Upper lobe of right lung (tissue), 1 donor: Measurements from ENCODE around the gene FRMD4A. TPM values are rescaled to one million over a fixed set of nuclear protein-coding genes. Genes with fewer than 3 reads are reported as not detected.
"Not testable (repeated sequence)": the region's sequence is repeated elsewhere in the genome, so short reads cannot be mapped to it uniquely, and the experiment has no call there.

ENCODE experiments used
- ATAC-seq: fragments of 200-7000 bp; cut with Tn5 transposase; one replicate; pipeline ENCODE4 v1.9.1; 2020; ENCODE audit warnings: mild to moderate bottlenecking, moderate library complexity
- DNase-seq: peaks from one replicate; pipeline ENCODE4 v3.0.0-alpha.2; 2020
- H3K27ac ChIP-seq: fragments of 200-600 bp; one replicate; pipeline ENCODE4 v1.8.0; 2022
- H3K27me3 ChIP-seq: fragments of 200-600 bp; one replicate; pipeline ENCODE4 v1.8.0; 2022; ENCODE audit warnings: mild to moderate bottlenecking
- H3K36me3 ChIP-seq: fragments of 200-600 bp; one replicate; pipeline ENCODE4 v1.8.0; 2022
- H3K4me1 ChIP-seq: fragments of 200-600 bp; one replicate; pipeline ENCODE4 v1.8.0; 2022
- H3K4me3 ChIP-seq: fragments of 200-600 bp; one replicate; pipeline ENCODE4 v1.8.0; 2022; ENCODE audit warnings: mild to moderate bottlenecking
- H3K9me3 ChIP-seq: fragments of 200-600 bp; one replicate; pipeline ENCODE4 v1.8.0; 2022
- intact Hi-C: fragments of 100-400 bp; cut with DNase I; formaldehyde crosslinking; loops from one replicate; pipeline ENCODE4 v1.11.0; 2022
- total RNA-seq: library from RNA; stranded (reverse); fragmentation: NEBNext Ultra II Directional; extraction: Animal tissue kit (Norgen Biotek cat#: 25700); gene quantifications from one replicate; pipeline ENCODE4 v1.2.1, GENCODE V29; 2021
- TF ChIP-seq, protein P1 (sequence below): fragments of 200-600 bp; IDR thresholded peaks from one replicate; pipeline ENCODE4 v1.8.0; 2022; ENCODE audit warnings: antibody characterized with exemption
- donor health status: DM: no; HTN: yes; CAD: no; lungs with severe emphysema.

Gene FRMD4A
- total RNA-seq, 1 donor from 2014 or later: 38.3 TPM

GRCh38 chr10:13865758-13866491 is 464.8 kb downstream of the FRMD4A start:
- no peak overlapping the region for H3K4me3 ChIP-seq
- DNase-seq (no peak), ATAC-seq (no peak)
- TF ChIP-seq, protein P1, sequence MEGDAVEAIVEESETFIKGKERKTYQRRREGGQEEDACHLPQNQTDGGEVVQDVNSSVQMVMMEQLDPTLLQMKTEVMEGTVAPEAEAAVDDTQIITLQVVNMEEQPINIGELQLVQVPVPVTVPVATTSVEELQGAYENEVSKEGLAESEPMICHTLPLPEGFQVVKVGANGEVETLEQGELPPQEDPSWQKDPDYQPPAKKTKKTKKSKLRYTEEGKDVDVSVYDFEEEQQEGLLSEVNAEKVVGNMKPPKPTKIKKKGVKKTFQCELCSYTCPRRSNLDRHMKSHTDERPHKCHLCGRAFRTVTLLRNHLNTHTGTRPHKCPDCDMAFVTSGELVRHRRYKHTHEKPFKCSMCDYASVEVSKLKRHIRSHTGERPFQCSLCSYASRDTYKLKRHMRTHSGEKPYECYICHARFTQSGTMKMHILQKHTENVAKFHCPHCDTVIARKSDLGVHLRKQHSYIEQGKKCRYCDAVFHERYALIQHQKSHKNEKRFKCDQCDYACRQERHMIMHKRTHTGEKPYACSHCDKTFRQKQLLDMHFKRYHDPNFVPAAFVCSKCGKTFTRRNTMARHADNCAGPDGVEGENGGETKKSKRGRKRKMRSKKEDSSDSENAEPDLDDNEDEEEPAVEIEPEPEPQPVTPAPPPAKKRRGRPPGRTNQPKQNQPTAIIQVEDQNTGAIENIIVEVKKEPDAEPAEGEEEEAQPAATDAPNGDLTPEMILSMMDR: no peak
- H3K9me3 ChIP-seq: no peaks in the 10 kb centered on the region
- peaks cover 9% of the 10 kb centered on the region for H3K4me1 ChIP-seq
- H3K27ac ChIP-seq: no peak overlapping the region
- intact Hi-C loops: no loop called here
- no peaks in the 10 kb centered on the region for H3K36me3 ChIP-seq
- no peaks in the 10 kb centered on the region for H3K27me3 ChIP-seq

DNA sequence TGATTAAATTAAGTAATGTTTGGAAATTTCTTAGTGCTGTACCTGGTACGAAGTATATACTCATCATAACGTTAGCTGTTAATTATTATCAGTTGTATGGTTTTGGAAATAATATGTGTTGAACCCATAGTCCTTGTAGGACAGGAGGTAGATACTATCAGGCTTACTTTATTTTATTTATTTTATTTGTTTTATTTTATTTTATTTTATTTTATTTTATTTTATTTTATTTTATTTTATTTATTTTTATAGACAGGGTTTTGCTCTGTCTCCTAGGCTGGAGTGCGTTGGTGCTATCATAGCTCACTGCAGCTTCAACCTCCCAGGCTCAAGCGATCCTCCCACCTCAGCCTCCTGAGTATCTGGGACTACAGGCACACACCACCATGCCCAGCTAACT is 465.5 kb downstream of the FRMD4A start:
- DNase-seq, H3K4me1 ChIP-seq, H3K9me3 ChIP-seq, H3K36me3 ChIP-seq, H3K27ac ChIP-seq, H3K4me3 ChIP-seq, intact Hi-C loops, H3K27me3 ChIP-seq, ATAC-seq: not testable (repeated sequence)

DNA sequence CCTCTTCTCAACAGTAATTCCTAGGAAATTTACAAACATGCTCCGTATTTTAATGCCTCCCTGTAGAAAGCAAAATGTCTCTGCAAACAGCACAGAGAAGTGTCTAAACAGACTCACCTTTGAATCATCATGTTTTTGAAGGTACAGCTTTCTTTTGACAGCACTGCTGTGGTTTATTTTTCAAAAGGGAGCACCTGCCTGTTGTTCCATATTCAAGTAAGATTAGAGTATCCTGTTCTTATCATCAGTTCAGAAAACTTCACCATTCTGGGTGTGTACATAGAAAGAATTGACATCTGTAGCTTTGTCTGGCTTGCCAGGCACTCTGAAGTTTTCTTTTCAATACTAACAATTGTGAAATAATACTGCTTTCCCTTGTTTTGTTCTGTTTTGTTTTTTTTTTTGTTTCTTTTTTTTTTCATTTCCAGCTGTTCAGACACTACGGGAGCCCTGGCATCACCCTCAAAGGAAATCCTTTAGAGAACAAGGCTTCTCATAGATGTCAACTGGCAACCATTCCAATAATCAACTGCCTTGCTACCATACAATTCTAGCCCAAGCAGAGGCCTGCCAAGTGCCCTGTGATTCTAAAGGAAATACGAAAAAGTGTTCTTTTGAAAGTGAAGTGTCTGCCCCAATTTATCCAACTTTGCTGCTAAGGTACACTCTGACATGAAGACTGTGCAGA is 468.0 kb downstream of the FRMD4A start:
- no peak overlapping the region for H3K4me3 ChIP-seq
- TF ChIP-seq, protein P1: no peak
- no peaks in the 10 kb centered on the region for H3K9me3 ChIP-seq
- DNase-seq: no peak
- no peak overlapping the region for H3K27ac ChIP-seq
- ATAC-seq: no peak
- H3K36me3 ChIP-seq: no peaks in the 10 kb centered on the region
- peaks cover 9% of the 10 kb centered on the region for H3K4me1 ChIP-seq
- intact Hi-C loops: no loop called here
- no peaks in the 10 kb centered on the region for H3K27me3 ChIP-seq

DNA sequence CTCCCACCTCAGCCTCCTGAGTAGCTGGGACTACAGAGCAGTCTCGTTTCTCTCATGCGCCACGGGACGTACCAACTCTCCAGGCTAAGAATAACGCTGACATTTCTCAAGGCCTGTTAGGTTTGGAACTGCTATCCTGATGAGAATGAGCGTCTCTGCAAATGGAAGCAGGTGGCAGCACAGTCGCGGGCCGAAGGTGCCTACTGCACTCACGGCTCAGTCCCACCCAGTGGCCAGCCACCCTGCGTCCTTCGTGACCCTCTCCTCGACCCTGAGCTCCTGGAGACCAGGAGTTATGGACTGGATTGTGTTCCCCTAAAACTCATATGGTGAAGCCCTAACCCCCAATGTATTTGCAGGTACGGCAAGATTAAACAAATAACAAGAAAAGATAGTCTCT is 469.8 kb downstream of the FRMD4A start:
- no peak overlapping the region for H3K4me3 ChIP-seq
- no peak for ATAC-seq
- no peaks in the 10 kb centered on the region for H3K27me3 ChIP-seq
- no peak overlapping the region for H3K27ac ChIP-seq
- H3K9me3 ChIP-seq: no peaks in the 10 kb centered on the region
- DNase-seq: no peak
- intact Hi-C loops: no loop called here
- H3K36me3 ChIP-seq: no peaks in the 10 kb centered on the region
- H3K4me1 ChIP-seq: no peaks in the 10 kb centered on the region
- TF ChIP-seq, protein P1: no peak

- H3K27ac ChIP-seq: no peak overlapping the region
- H3K4me3 ChIP-seq: no peak overlapping the region
- no peaks in the 10 kb centered on the region for H3K9me3 ChIP-seq
- ATAC-seq (no peak), DNase-seq (no peak)
- intact Hi-C loops: no loop called here
- H3K4me1 ChIP-seq: no peaks in the 10 kb centered on the region
- H3K27me3 ChIP-seq: no peaks in the 10 kb centered on the region
- TF ChIP-seq, protein P1: no peak
- no peaks in the 10 kb centered on the region for H3K36me3 ChIP-seq
These were observed 470.6 kb downstream of the FRMD4A start for GRCh38 chr10:13859979-13860654.

- H3K27ac ChIP-seq: no peak overlapping the region
- peaks cover 1% of the 10 kb centered on the region for H3K4me1 ChIP-seq
- no peak overlapping the region for H3K4me3 ChIP-seq
- TF ChIP-seq, protein P1: no peak
- ATAC-seq: no peak
- no peaks in the 10 kb centered on the region for H3K9me3 ChIP-seq
- DNase-seq: no peak
- H3K36me3 ChIP-seq: no peaks in the 10 kb centered on the region
- H3K27me3 ChIP-seq: no peaks in the 10 kb centered on the region
- intact Hi-C loops: no loop called here
These were observed 472.0 kb downstream of the FRMD4A start for GRCh38 chr10:13858709-13859108.
